Measurements from ENCODE around the gene HAUS7.

DNA sequence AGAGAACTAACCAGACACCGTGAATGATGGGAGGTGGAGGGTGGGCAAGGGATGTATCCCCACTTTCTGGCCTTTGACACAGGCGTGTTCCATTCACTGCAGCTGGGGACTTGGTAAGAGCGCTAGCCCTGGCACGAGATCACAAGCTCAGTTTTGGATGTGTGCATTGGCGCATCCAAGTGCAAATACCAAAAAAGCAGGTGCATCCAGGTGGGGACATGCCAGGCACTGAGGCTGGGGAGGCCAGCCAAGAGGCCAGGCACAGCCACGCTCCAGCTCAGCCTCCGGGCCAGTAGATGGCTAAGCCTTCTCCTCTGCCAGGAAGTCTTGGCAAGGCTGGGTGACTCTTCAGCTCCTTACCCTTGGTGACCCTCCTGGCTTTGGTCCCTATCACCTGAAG is 63.5 kb downstream of the HAUS7 start:
- TF ChIP-seq, protein P1, sequence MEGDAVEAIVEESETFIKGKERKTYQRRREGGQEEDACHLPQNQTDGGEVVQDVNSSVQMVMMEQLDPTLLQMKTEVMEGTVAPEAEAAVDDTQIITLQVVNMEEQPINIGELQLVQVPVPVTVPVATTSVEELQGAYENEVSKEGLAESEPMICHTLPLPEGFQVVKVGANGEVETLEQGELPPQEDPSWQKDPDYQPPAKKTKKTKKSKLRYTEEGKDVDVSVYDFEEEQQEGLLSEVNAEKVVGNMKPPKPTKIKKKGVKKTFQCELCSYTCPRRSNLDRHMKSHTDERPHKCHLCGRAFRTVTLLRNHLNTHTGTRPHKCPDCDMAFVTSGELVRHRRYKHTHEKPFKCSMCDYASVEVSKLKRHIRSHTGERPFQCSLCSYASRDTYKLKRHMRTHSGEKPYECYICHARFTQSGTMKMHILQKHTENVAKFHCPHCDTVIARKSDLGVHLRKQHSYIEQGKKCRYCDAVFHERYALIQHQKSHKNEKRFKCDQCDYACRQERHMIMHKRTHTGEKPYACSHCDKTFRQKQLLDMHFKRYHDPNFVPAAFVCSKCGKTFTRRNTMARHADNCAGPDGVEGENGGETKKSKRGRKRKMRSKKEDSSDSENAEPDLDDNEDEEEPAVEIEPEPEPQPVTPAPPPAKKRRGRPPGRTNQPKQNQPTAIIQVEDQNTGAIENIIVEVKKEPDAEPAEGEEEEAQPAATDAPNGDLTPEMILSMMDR (tag by site-specific recombination; IDR thresholded peaks at IDR 0.05), result no peak
- TF ChIP-seq ZNF155 (tag by site-specific recombination; IDR thresholded peaks at IDR 0.05), result no peak

Measured in HEK293 (cell line).